Peyer's patch (tissue), 4 donors: Measurements from ENCODE around the gene FGR. TPM values are rescaled to one million over a fixed set of nuclear protein-coding genes. Genes with fewer than 3 reads are reported as not detected.

ENCODE experiments used
- DNase-seq, 3 donors: peaks; one replicate each; pipeline ENCODE4 v3.0.0-alpha.2; 2017 to 2019
- H3K27ac ChIP-seq, 4 donors: fragments of 200-600 bp; sonication (generic); one replicate each; pipeline ENCODE4 v1.5.1; 2016 to 2019
- H3K27me3 ChIP-seq, 2 donors: fragments of 200-600 bp; sonication (generic); one replicate each; pipeline ENCODE4 v1.5.1; 2019
- H3K36me3 ChIP-seq, 3 donors: fragments of 200-600 bp; sonication (generic); one replicate each; pipeline ENCODE4 v1.5.1; 2016 to 2019
- H3K4me1 ChIP-seq, 4 donors: fragments of 200-600 bp; sonication (generic); one replicate each; pipeline ENCODE4 v1.5.1; 2016 to 2019
- H3K4me3 ChIP-seq, 4 donors: fragments of 200-600 bp; sonication (generic); 1 replicate in 3 of 4; 2 replicates in 1 of 4; pipeline ENCODE4 v1.5.1; 2016 to 2019; ENCODE audit warnings: mild to moderate bottlenecking in 1 of 4
- H3K9me3 ChIP-seq, 4 donors: fragments of 200-600 bp; sonication (generic); one replicate each; pipeline ENCODE4 v1.5.1; 2016 to 2019; ENCODE audit warnings: mild to moderate bottlenecking in 1 of 4
- CTCF ChIP-seq, 6 experiments: fragments of 450-650 bp in 4 of 6; fragments of 200-600 bp in 2 of 6; sonication (generic) in 1 of 6; IDR thresholded peaks; one replicate each; pipeline ENCODE4 v1.5.1; 2017 to 2019; ENCODE audit warnings: antibody characterized with exemption in 6 of 6, mild to moderate bottlenecking in 3 of 6, moderate library complexity in 1 of 6
- POLR2A ChIP-seq, 2 donors: fragments of 450-650 bp; IDR thresholded peaks; one replicate each; pipeline ENCODE4 v1.5.1; 2017; ENCODE audit warnings: antibody characterized with exemption in 2 of 2, mild to moderate bottlenecking in 2 of 2, moderate library complexity in 2 of 2
- total RNA-seq, 4 donors: library from RNA; depleted of rRNA; stranded (reverse); fragments of >200 nt; gene quantifications; one replicate each; pipeline ENCODE4 v1.1.0, GENCODE V29; 2016

FGR gene
- total RNA-seq, 4 donors from 2014 or later: 1.1 to 38.8 (median 4.7) TPM

GRCh38 chr1:27676410-27676809 lies 41.4 kb upstream of the FGR start:
- peaks cover 0 to 14% (median 3%) of the 10 kb centered on the region in 4 donors for H3K9me3 ChIP-seq
- H3K27ac ChIP-seq: no peak overlapping the region
- peaks cover 0 to 5% (median 2%) of the 10 kb centered on the region in 4 donors for H3K4me1 ChIP-seq
- no peak for DNase-seq
- H3K4me3 ChIP-seq: no peak overlapping the region
- no peak for TF ChIP-seq POLR2A (IDR thresholded peaks at IDR 0.05)
- TF ChIP-seq CTCF (IDR thresholded peaks at IDR 0.05): no peak
- H3K27me3 ChIP-seq: no peaks in the 10 kb centered on the region
- no peaks in the 10 kb centered on the region for H3K36me3 ChIP-seq

- no peaks in the 10 kb centered on the region for H3K9me3 ChIP-seq
- TF ChIP-seq CTCF (IDR thresholded peaks at IDR 0.05): no peak
- TF ChIP-seq POLR2A (IDR thresholded peaks at IDR 0.05): no peak
- H3K36me3 ChIP-seq: no peaks in the 10 kb centered on the region
- H3K4me1 ChIP-seq: peaks cover 0 to 24% (median 5%) of the 10 kb centered on the region in 4 donors
- H3K27ac ChIP-seq: peak overlapping the region; percentile 78 to 89 (median 86)
- H3K4me3 ChIP-seq: peak overlapping the region in 1 of 4 donors; percentile 42
- no peaks in the 10 kb centered on the region for H3K27me3 ChIP-seq
- no peak for DNase-seq
Measured at GRCh38 chr1:27672750-27673112, 37.7 kb upstream of the FGR start.

- Histone ChIP-seq H3K36me3 (no peaks in the 10 kb centered on the region), H3K9me3 (no peaks in the 10 kb centered on the region), H3K4me3 (peak within 1 kb of the TSS; percentile 41 to 59 (median 45)), H3K4me1 (peaks cover 0 to 24% (median 5%) of the 10 kb centered on the region in 4 donors), H3K27me3 (no peaks in the 10 kb centered on the region), H3K27ac (peak within 1 kb of the TSS; percentile 78 to 89 (median 86))
- TF ChIP-seq CTCF (IDR thresholded peaks at IDR 0.05) (peak; percentile 13 to 60 (median 50)), POLR2A (IDR thresholded peaks at IDR 0.05) (peak in 1 of 2 donors; percentile 34)
- DNase-seq: peak; percentile 80 to 91 (median 80)
Measured at GRCh38 chr1:27671964-27672749, 37.2 kb upstream of the FGR start, which contains the start of gene IFI6. Gene IFI6 (minus strand): TSS chr1:27672192. CDS start chr1:27669314, 2,878 bp downstream.

GRCh38 chr1:27669876-27670275 lies 34.9 kb upstream of the FGR start:
- no peak overlapping the region for H3K4me3 ChIP-seq
- H3K4me1 ChIP-seq: peaks cover 0 to 24% (median 5%) of the 10 kb centered on the region in 4 donors
- no peaks in the 10 kb centered on the region for H3K27me3 ChIP-seq
- H3K36me3 ChIP-seq: no peaks in the 10 kb centered on the region
- no peak for DNase-seq
- H3K27ac ChIP-seq: no peak overlapping the region
- TF ChIP-seq POLR2A (IDR thresholded peaks at IDR 0.05) (no peak), CTCF (IDR thresholded peaks at IDR 0.05) (no peak)
- H3K9me3 ChIP-seq: no peaks in the 10 kb centered on the region

- peak overlapping the region in 1 of 4 donors; percentile 62 for H3K27ac ChIP-seq
- peaks cover 0 to 24% (median 5%) of the 10 kb centered on the region in 4 donors for H3K4me1 ChIP-seq
- no peaks in the 10 kb centered on the region for H3K36me3 ChIP-seq
- peak overlapping the region; percentile 31 to 48 (median 37) for H3K4me3 ChIP-seq
- no peaks in the 10 kb centered on the region for H3K9me3 ChIP-seq
- peak; percentile 80 to 92 (median 88) for DNase-seq
- TF ChIP-seq CTCF (IDR thresholded peaks at IDR 0.05) (peak; percentile 76 to 91 (median 83)), POLR2A (IDR thresholded peaks at IDR 0.05) (no peak)
- H3K27me3 ChIP-seq: no peaks in the 10 kb centered on the region
Measured at GRCh38 chr1:27668808-27669723, 34.1 kb upstream of the FGR start.
